Neural progenitor cell (in vitro differentiated cells): ENCODE data around the gene TGFBR2. TPM values are rescaled to one million over a fixed set of nuclear protein-coding genes. Genes with fewer than 3 reads are reported as not detected.

Experiments used
- DNase-seq: peaks from one replicate; pipeline ENCODE4 v3.0.0-alpha.2; 2016; ENCODE audit warnings: low spot score
- H2AFZ ChIP-seq: fragments of 200-600 bp; sonication (generic); replicated peaks from 2 replicates; pipeline ENCODE4 v1.6.1; 2016; ENCODE audit warnings: antibody characterized with exemption
- H3F3A ChIP-seq: fragments of 200-600 bp; sonication (generic); 2 replicates; pipeline ENCODE4 v1.6.1; 2016; ENCODE audit warnings: antibody characterized with exemption, low read depth
- H3K27ac ChIP-seq: fragments of 200-600 bp; sonication (generic); 2 replicates; pipeline ENCODE4 v1.5.1; 2016; ENCODE audit warnings: mild to moderate bottlenecking
- H3K27me3 ChIP-seq: fragments of 200-600 bp; sonication (generic); 2 replicates; pipeline ENCODE4 v1.6.1; 2016; ENCODE audit warnings: mild to moderate bottlenecking, moderate library complexity
- H3K36me3 ChIP-seq: fragments of 200-600 bp; sonication (generic); 2 replicates; pipeline ENCODE4 v1.5.1; 2016
- H3K4me1 ChIP-seq: fragments of 200-600 bp; sonication (generic); 2 replicates; pipeline ENCODE4 v1.6.1; 2016; ENCODE audit warnings: mixed run types
- H3K4me2 ChIP-seq: fragments of 200-600 bp; sonication (generic); 2 replicates; pipeline ENCODE4 v1.6.1; 2016
- H3K4me3 ChIP-seq: fragments of 200-600 bp; sonication (generic); 2 replicates; pipeline ENCODE4 v1.5.1; 2016
- H3K79me2 ChIP-seq: fragments of 200-600 bp; sonication (generic); 2 replicates; pipeline ENCODE4 v1.6.1; 2016; ENCODE audit warnings: low read depth
- H3K9ac ChIP-seq: fragments of 200-600 bp; sonication (generic); 2 replicates; pipeline ENCODE4 v1.6.1; 2016
- H3K9me3 ChIP-seq: fragments of 200-600 bp; sonication (generic); 2 replicates; pipeline ENCODE4 v1.5.1; 2016; ENCODE audit warnings: low read depth
- H4K20me1 ChIP-seq: fragments of 200-600 bp; sonication (generic); 2 replicates; pipeline ENCODE4 v1.6.1; 2016; ENCODE audit warnings: low read depth
- H3K27ac Mint-ChIP-seq: 3 replicates; pipeline ENCODE4 v1.8.0; 2021; ENCODE audit warnings: mixed read lengths
- H3K27me3 Mint-ChIP-seq: 2 replicates; pipeline ENCODE4 v1.8.0; 2022; ENCODE audit warnings: low read depth, mild to moderate bottlenecking, inconsistent platforms, moderate library complexity, mixed read lengths; ENCODE audit not compliant: insufficient read depth
- H3K36me3 Mint-ChIP-seq: 3 replicates; pipeline ENCODE4 v1.8.0; 2021; ENCODE audit warnings: mixed read lengths
- H3K4me1 Mint-ChIP-seq: 3 replicates; pipeline ENCODE4 v1.8.0; 2021; ENCODE audit warnings: mixed read lengths
- H3K4me3 Mint-ChIP-seq: 3 replicates; pipeline ENCODE4 v1.8.0; 2021; ENCODE audit warnings: mild to moderate bottlenecking, moderate library complexity, mixed read lengths
- H3K9me3 Mint-ChIP-seq: 3 replicates; pipeline ENCODE4 v1.8.0; 2020; ENCODE audit warnings: mixed read lengths
- EZH2 ChIP-seq: fragments of 200-600 bp; sonication (generic); IDR thresholded peaks from 2 replicates; pipeline ENCODE4 v1.6.1; 2017; ENCODE audit warnings: antibody characterized with exemption, mild to moderate bottlenecking, moderate library complexity
- EZH2phosphoT487 ChIP-seq: fragments of 200-600 bp; sonication (generic); IDR thresholded peaks from 2 replicates; pipeline ENCODE4 v1.6.1; 2017; ENCODE audit warnings: antibody characterized with exemption
- total RNA-seq: library from RNA; depleted of rRNA; stranded (reverse); fragments of >200 nt; gene quantifications from 2 replicates; pipeline ENCODE4 v1.2.3, GENCODE V29; 2015; ENCODE audit warnings: low replicate concordance
- TF ChIP-seq, protein P1 (sequence below): fragments of 200-600 bp; sonication (generic); IDR thresholded peaks from 2 replicates; pipeline ENCODE4 v1.5.1; 2017; ENCODE audit warnings: antibody characterized with exemption, mild to moderate bottlenecking

Gene TGFBR2
- total RNA-seq, 1 donor from 2014 or later, result 7.3 TPM

DNA sequence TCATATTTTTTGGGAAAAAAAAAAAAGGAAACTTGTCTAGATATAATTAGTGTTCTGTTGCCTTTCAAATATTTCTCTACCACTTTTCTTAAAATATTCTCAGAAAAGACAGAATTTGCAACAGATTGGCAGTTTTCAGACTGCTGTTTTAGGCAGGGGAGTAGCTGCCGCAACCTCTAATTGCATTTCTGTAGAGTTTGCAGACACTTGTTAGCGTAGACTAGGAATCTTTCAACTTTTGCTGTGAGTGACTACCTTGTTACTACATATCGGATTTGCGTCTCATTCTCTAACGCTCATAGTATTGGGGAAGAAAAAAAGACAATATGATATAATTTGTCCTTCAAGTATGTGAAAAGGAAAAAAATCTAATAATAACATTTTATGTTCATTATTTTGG is 10.7 kb downstream of the TGFBR2 start:
- peaks cover 24% of the 10 kb centered on the region for H3K36me3 Mint-ChIP-seq
- Histone ChIP-seq H3K4me2 (no peak overlapping the region), H3K27ac (no peak overlapping the region), H3K27me3 (no peaks in the 10 kb centered on the region), H3K9me3 (no peaks in the 10 kb centered on the region), H3K9ac (no peak overlapping the region), H4K20me1 (no peaks in the 10 kb centered on the region), H2AFZ (no peak overlapping the region), H3K36me3 (no peaks in the 10 kb centered on the region), H3K79me2 (peaks cover 50% of the 10 kb centered on the region), H3K4me3 (no peak overlapping the region), H3F3A (no peaks in the 10 kb centered on the region), H3K4me1 (no peaks in the 10 kb centered on the region)
- H3K4me1 Mint-ChIP-seq, result no peaks in the 10 kb centered on the region
- H3K27me3 Mint-ChIP-seq, result no peaks in the 10 kb centered on the region
- H3K27ac Mint-ChIP-seq, result no peak overlapping the region
- TF ChIP-seq, protein P1, sequence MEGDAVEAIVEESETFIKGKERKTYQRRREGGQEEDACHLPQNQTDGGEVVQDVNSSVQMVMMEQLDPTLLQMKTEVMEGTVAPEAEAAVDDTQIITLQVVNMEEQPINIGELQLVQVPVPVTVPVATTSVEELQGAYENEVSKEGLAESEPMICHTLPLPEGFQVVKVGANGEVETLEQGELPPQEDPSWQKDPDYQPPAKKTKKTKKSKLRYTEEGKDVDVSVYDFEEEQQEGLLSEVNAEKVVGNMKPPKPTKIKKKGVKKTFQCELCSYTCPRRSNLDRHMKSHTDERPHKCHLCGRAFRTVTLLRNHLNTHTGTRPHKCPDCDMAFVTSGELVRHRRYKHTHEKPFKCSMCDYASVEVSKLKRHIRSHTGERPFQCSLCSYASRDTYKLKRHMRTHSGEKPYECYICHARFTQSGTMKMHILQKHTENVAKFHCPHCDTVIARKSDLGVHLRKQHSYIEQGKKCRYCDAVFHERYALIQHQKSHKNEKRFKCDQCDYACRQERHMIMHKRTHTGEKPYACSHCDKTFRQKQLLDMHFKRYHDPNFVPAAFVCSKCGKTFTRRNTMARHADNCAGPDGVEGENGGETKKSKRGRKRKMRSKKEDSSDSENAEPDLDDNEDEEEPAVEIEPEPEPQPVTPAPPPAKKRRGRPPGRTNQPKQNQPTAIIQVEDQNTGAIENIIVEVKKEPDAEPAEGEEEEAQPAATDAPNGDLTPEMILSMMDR, result no peak
- no peak for TF ChIP-seq EZH2
- TF ChIP-seq EZH2phosphoT487, result no peak
- no peak for DNase-seq
- H3K4me3 Mint-ChIP-seq, result no peak overlapping the region
- H3K9me3 Mint-ChIP-seq, result peaks cover 3% of the 10 kb centered on the region

DNA sequence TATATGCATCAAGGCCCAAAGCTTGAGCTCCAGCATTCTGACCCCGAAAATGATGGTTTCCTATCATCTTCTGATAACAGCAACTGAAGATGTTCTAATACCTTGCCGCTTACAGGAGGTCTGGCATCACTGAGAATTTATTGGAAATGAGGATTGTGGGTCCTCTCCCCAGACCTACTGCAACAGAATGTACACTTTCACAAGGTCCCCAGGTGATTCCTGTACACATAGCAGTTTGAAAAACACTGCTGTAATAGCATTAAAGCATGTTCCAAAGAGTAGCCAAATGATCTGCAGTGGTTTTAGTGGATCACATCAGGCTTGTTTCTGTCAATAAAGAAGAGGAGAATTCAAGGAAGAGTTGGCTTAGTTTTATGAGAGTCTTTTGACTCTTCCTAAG is 11.3 kb downstream of the TGFBR2 start:
- H3K27me3 Mint-ChIP-seq, result no peaks in the 10 kb centered on the region

DNA sequence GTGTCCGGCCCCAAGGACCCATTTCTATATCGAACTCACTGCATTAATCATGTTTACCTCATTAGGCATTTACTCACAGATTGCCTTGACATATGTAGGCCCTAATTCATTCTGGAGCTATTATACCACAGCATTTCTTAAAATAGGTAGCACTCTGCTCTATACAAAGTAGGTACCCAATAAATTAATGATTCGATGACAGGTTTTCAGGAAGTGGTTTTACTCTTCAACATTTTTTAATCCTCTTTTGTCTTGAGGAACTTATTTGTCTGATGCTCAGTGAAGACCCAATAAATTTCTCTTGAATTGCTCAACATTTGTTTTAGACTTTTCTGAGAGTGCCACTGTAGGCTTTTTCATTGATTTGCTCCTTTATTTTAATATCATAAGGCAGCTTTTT is 12.1 kb downstream of the TGFBR2 start:
- no peaks in the 10 kb centered on the region for H3K4me1 Mint-ChIP-seq
- no peaks in the 10 kb centered on the region for H3K27me3 ChIP-seq
- no peak for TF ChIP-seq EZH2phosphoT487
- TF ChIP-seq EZH2, result no peak
- TF ChIP-seq, protein P1, result no peak
- H3K9me3 Mint-ChIP-seq, result peaks cover 2% of the 10 kb centered on the region
- no peaks in the 10 kb centered on the region for H3K9me3 ChIP-seq
- H3F3A ChIP-seq, result no peaks in the 10 kb centered on the region
- no peak overlapping the region for H3K27ac ChIP-seq
- no peak overlapping the region for H3K4me3 Mint-ChIP-seq
- H3K27ac Mint-ChIP-seq, result no peak overlapping the region
- H3K4me3 ChIP-seq, result no peak overlapping the region
- H3K9ac ChIP-seq, result no peak overlapping the region
- H3K4me2 ChIP-seq, result no peak overlapping the region
- H3K36me3 Mint-ChIP-seq, result peaks cover 24% of the 10 kb centered on the region
- H4K20me1 ChIP-seq, result no peaks in the 10 kb centered on the region
- peaks cover 43% of the 10 kb centered on the region for H3K79me2 ChIP-seq
- DNase-seq, result no peak
- H3K36me3 ChIP-seq, result no peaks in the 10 kb centered on the region
- no peak overlapping the region for H2AFZ ChIP-seq
- H3K4me1 ChIP-seq, result no peaks in the 10 kb centered on the region
- H3K27me3 Mint-ChIP-seq, result no peaks in the 10 kb centered on the region

More for the DNA sequence above, 11.3 kb downstream of the TGFBR2 start:
- no peak for TF ChIP-seq EZH2
- TF ChIP-seq, protein P1, result no peak
- no peak for TF ChIP-seq EZH2phosphoT487
- H3K9me3 Mint-ChIP-seq, result peaks cover 2% of the 10 kb centered on the region
- H3K36me3 ChIP-seq, result no peaks in the 10 kb centered on the region
- no peak overlapping the region for H3K4me3 Mint-ChIP-seq
- no peak overlapping the region for H3K27ac ChIP-seq
- H3F3A ChIP-seq, result no peaks in the 10 kb centered on the region
- H3K27me3 ChIP-seq, result no peaks in the 10 kb centered on the region
- no peak overlapping the region for H2AFZ ChIP-seq
- no peaks in the 10 kb centered on the region for H3K4me1 Mint-ChIP-seq
- no peak overlapping the region for H3K27ac Mint-ChIP-seq
- no peaks in the 10 kb centered on the region for H3K9me3 ChIP-seq
- peaks cover 22% of the 10 kb centered on the region for H3K36me3 Mint-ChIP-seq
- no peak overlapping the region for H3K9ac ChIP-seq
- no peaks in the 10 kb centered on the region for H3K4me1 ChIP-seq
- peaks cover 47% of the 10 kb centered on the region for H3K79me2 ChIP-seq
- DNase-seq, result no peak
- H3K4me3 ChIP-seq, result no peak overlapping the region
- no peaks in the 10 kb centered on the region for H4K20me1 ChIP-seq
- H3K4me2 ChIP-seq, result no peak overlapping the region

DNA sequence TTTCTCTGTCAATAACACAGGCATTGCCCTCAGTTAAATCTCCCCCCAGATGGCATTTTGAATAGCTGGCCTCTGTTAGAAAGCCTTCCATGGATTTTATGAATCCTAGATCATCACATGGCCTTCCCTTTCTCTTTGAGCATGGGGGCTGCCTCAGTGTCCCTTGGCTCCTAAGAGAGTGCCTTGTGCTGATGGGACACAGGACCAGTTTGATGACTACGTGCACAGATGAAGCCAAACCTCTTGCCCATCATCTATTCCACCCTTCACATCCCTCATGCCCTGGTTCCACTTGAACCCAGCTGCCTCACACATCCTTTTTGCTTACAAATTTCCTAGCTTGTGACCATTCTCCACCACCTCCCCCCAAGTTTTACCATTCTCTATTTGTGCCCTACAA is 12.9 kb downstream of the TGFBR2 start:
- Mint-ChIP-seq H3K36me3 (peaks cover 25% of the 10 kb centered on the region), H3K9me3 (peaks cover 2% of the 10 kb centered on the region), H3K4me3 (no peak overlapping the region), H3K27ac (no peak overlapping the region), H3K4me1 (no peaks in the 10 kb centered on the region), H3K27me3 (no peaks in the 10 kb centered on the region)
- H4K20me1 ChIP-seq, result no peaks in the 10 kb centered on the region
- no peak overlapping the region for H3K9ac ChIP-seq
- no peak overlapping the region for H3K4me2 ChIP-seq
- no peaks in the 10 kb centered on the region for H3K36me3 ChIP-seq
- TF ChIP-seq EZH2phosphoT487 (no peak), EZH2 (no peak)
- TF ChIP-seq, protein P1, result no peak
- H3F3A ChIP-seq, result no peaks in the 10 kb centered on the region
- no peak for DNase-seq
- no peaks in the 10 kb centered on the region for H3K4me1 ChIP-seq
- H2AFZ ChIP-seq, result no peak overlapping the region
- H3K4me3 ChIP-seq, result no peak overlapping the region
- H3K27me3 ChIP-seq, result no peaks in the 10 kb centered on the region
- peaks cover 37% of the 10 kb centered on the region for H3K79me2 ChIP-seq
- no peaks in the 10 kb centered on the region for H3K9me3 ChIP-seq
- H3K27ac ChIP-seq, result no peak overlapping the region
